ENCODE results near the gene AFF4.

DNA sequence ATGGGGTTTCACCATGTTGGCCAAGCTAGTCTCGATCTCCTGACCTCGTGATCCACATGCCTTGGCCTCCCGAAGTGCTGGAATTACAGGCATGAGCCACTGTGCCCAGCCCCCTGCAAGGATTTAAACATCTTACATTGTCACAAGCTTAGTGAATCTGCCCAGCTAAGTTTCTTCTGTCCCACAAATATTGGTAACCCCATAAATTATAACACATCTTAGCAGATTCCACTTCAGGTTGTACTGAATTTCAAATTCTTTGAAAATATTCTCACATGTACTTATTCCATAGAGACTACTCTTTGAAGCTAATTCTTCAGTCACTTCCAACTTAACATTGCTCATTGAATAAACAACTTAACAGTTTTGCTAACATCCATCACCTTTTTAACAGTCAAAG, 13.4 kb upstream of the AFF4 start:
- TF ChIP-seq, protein P1, sequence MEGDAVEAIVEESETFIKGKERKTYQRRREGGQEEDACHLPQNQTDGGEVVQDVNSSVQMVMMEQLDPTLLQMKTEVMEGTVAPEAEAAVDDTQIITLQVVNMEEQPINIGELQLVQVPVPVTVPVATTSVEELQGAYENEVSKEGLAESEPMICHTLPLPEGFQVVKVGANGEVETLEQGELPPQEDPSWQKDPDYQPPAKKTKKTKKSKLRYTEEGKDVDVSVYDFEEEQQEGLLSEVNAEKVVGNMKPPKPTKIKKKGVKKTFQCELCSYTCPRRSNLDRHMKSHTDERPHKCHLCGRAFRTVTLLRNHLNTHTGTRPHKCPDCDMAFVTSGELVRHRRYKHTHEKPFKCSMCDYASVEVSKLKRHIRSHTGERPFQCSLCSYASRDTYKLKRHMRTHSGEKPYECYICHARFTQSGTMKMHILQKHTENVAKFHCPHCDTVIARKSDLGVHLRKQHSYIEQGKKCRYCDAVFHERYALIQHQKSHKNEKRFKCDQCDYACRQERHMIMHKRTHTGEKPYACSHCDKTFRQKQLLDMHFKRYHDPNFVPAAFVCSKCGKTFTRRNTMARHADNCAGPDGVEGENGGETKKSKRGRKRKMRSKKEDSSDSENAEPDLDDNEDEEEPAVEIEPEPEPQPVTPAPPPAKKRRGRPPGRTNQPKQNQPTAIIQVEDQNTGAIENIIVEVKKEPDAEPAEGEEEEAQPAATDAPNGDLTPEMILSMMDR (conservative IDR thresholded peaks at IDR 0.05; ENCODE audit: low read length): no peak
- no peak for TF ChIP-seq EZH2phosphoT487 (IDR thresholded peaks at IDR 0.05; ENCODE audit: borderline replicate concordance, low read depth, low read length)

All from OCI-LY7 (cell line).